H1 (cell line): Measurements from ENCODE around the gene DRAP1. TPM values are rescaled to one million over a fixed set of nuclear protein-coding genes. Genes with fewer than 3 reads are reported as not detected.

Experiments used
- CTCF ChIA-PET: fragments of 300-600 bp; sonication (Branson Sonifier 250); formaldehyde crosslinking; loops from one replicate; lab custom pipeline; 2021; ENCODE audit not compliant: partially characterized antibody; lab: Charles Lee
- POLR2A ChIA-PET: fragments of 300-600 bp; sonication (Branson Sonifier 250); formaldehyde crosslinking; loops from one replicate; lab custom pipeline; 2021; ENCODE audit warnings: inconsistent platforms; ENCODE audit not compliant: partially characterized antibody; lab: Charles Lee
- DNase-seq, 2 experiments: peaks; one replicate each; pipeline versions ENCODE4 v3.0.0 to v3.0.0-alpha.2; 2010 to 2022; ENCODE audit warnings: low spot score in 2 of 2, low read depth in 1 of 2, mixed read lengths in 1 of 2
- FAIRE-seq: peaks from 2 replicates; lab custom pipeline; 2011; peaks lifted over from hg19 to GRCh38; lab: Jason Lieb, UNC
- H2AFZ ChIP-seq: 2 replicates; pipeline ENCODE4 v1.8.1; 2012; ENCODE audit warnings: low read length, inconsistent platforms
- H2AK5ac ChIP-seq: 2 replicates; pipeline ENCODE4 v1.6.1; 2013; ENCODE audit warnings: low read depth, low read length
- H2BK120ac ChIP-seq: replicated peaks from 2 replicates; pipeline ENCODE3; 2013; ENCODE audit warnings: low read depth, low read length, inconsistent platforms
- H2BK12ac ChIP-seq: 2 replicates; pipeline ENCODE4 v1.6.1; 2013; ENCODE audit warnings: low read depth, low read length
- H2BK15ac ChIP-seq: 2 replicates; pipeline ENCODE4 v1.6.1; 2013; ENCODE audit warnings: low read length
- H2BK20ac ChIP-seq: 2 replicates; pipeline ENCODE4 v1.6.1; 2013; ENCODE audit warnings: low read length
- H2BK5ac ChIP-seq: 2 replicates; pipeline ENCODE4 v1.6.1; 2013; ENCODE audit warnings: low read depth, low read length
- H3K14ac ChIP-seq: 2 replicates; pipeline ENCODE4 v1.6.1; 2013; ENCODE audit warnings: inconsistent platforms; ENCODE audit not compliant: insufficient read length
- H3K18ac ChIP-seq: 2 replicates; pipeline ENCODE4 v1.6.1; 2013; ENCODE audit warnings: low read length; ENCODE audit errors: extremely low read depth
- H3K23ac ChIP-seq: 2 replicates; pipeline ENCODE4 v1.6.1; 2013; ENCODE audit warnings: inconsistent platforms; ENCODE audit not compliant: insufficient read length
- H3K23me2 ChIP-seq: 2 replicates; pipeline ENCODE4 v1.6.1; 2013; ENCODE audit warnings: low read depth, low read length
- H3K27ac ChIP-seq: 2 replicates; pipeline ENCODE4 v1.6.1; 2011; ENCODE audit warnings: low read depth, low read length, inconsistent platforms
- H3K27me3 ChIP-seq, 4 experiments: replicated peaks in 1 of 4; 1 replicate in 1 of 4; 2 replicates in 3 of 4; pipeline versions ENCODE4 v1.6.1 to v1.8.1; 2011 to 2013; ENCODE audit warnings: low read length in 3 of 4, mild to moderate bottlenecking in 3 of 4, inconsistent platforms in 2 of 4, mixed read lengths in 2 of 4, moderate library complexity in 1 of 4; ENCODE audit not compliant: control insufficient read depth in 3 of 4, insufficient read depth in 3 of 4; ENCODE audit errors: extremely low read depth in 1 of 4
- H3K36me3 ChIP-seq, 4 experiments: 2 replicates each; pipeline versions ENCODE4 v1.6.1 to v1.8.1; 2011 to 2013; ENCODE audit warnings: mild to moderate bottlenecking in 4 of 4, low read length in 3 of 4, moderate library complexity in 2 of 4, control low read depth in 1 of 4, inconsistent platforms in 1 of 4; ENCODE audit not compliant: insufficient read depth in 4 of 4, control insufficient read depth in 2 of 4
- H3K4ac ChIP-seq: replicated peaks from 2 replicates; pipeline ENCODE3; 2013; ENCODE audit warnings: low read length, low read depth, mixed read lengths, inconsistent platforms; ENCODE audit not compliant: insufficient read length
- H3K4me1 ChIP-seq, 4 experiments: replicated peaks in 1 of 4; 1 replicate in 1 of 4; 2 replicates in 3 of 4; pipeline versions ENCODE4 v1.6.1 to v1.8.1; 2011 to 2013; ENCODE audit warnings: low read length in 3 of 4, inconsistent platforms in 2 of 4, mixed read lengths in 1 of 4; ENCODE audit not compliant: insufficient read depth in 4 of 4, control insufficient read depth in 3 of 4
- H3K4me2 ChIP-seq, 2 experiments: 2 replicates each; pipeline versions ENCODE4 v1.6.1 to v1.8.1; 2011 to 2013; ENCODE audit warnings: low read depth in 2 of 2, low read length in 2 of 2, control low read depth in 1 of 2, inconsistent platforms in 1 of 2, mild to moderate bottlenecking in 1 of 2; ENCODE audit not compliant: insufficient read depth in 1 of 2
- H3K4me3 ChIP-seq, 4 experiments: fragments of 200-600, 300-600 bp in 1 of 4; sonication (generic), shearing (Covaris generic), sonication (Bioruptor Twin) in 1 of 4; 2 replicates each; pipeline versions ENCODE4 v1.5.1 to v1.8.1; 2011 to 2016; ENCODE audit warnings: low read length in 4 of 4, low read depth in 3 of 4, control low read depth in 2 of 4, inconsistent platforms in 2 of 4, mild to moderate bottlenecking in 2 of 4, mixed read lengths in 1 of 4, moderate library complexity in 1 of 4; ENCODE audit not compliant: insufficient read depth in 2 of 4; ENCODE audit errors: extremely low read depth in 1 of 4
- H3K56ac ChIP-seq: replicated peaks from 2 replicates; pipeline ENCODE3; 2013; ENCODE audit warnings: low read depth, mild to moderate bottlenecking, mixed read lengths, low read length, inconsistent platforms; ENCODE audit not compliant: insufficient read length
- H3K79me1 ChIP-seq: 2 replicates; pipeline ENCODE4 v1.6.1; 2013; ENCODE audit warnings: low read depth, low read length, control low read depth
- H3K79me2 ChIP-seq, 2 experiments: 2 replicates each; pipeline versions ENCODE4 v1.6.1 to v1.8.1; 2012 to 2013; ENCODE audit warnings: low read length in 2 of 2, mild to moderate bottlenecking in 2 of 2, inconsistent platforms in 1 of 2; ENCODE audit not compliant: insufficient read depth in 2 of 2, control insufficient read depth in 1 of 2
- H3K9ac ChIP-seq, 4 experiments: replicated peaks in 1 of 4; 1 replicate in 1 of 4; 2 replicates in 3 of 4; pipeline versions ENCODE4 v1.6.1 to v1.8.1; 2011 to 2013; ENCODE audit warnings: low read depth in 3 of 4, low read length in 3 of 4, control low read depth in 2 of 4, mild to moderate bottlenecking in 2 of 4, moderate library complexity in 2 of 4, inconsistent platforms in 1 of 4; ENCODE audit errors: extremely low read depth in 1 of 4
- H3K9me3 ChIP-seq, 2 experiments: 2 replicates each; pipeline versions ENCODE4 v1.6.1 to v1.8.1; 2012 to 2013; ENCODE audit warnings: mild to moderate bottlenecking in 2 of 2, moderate library complexity in 2 of 2, control low read depth in 1 of 2, inconsistent platforms in 1 of 2, low read depth in 1 of 2, low read length in 1 of 2, mixed read lengths in 1 of 2; ENCODE audit not compliant: insufficient read depth in 2 of 2
- H4K20me1 ChIP-seq, 2 experiments: replicated peaks in 1 of 2; 2 replicates each; pipeline versions ENCODE3 to v1.8.1; 2011 to 2013; ENCODE audit warnings: inconsistent platforms in 2 of 2, low read length in 2 of 2, mild to moderate bottlenecking in 1 of 2; ENCODE audit not compliant: insufficient read depth in 2 of 2, control insufficient read depth in 1 of 2
- H4K5ac ChIP-seq: 2 replicates; pipeline ENCODE4 v1.6.1; 2013; ENCODE audit warnings: low read length, low read depth, mixed read lengths, inconsistent platforms; ENCODE audit not compliant: insufficient read length
- H4K8ac ChIP-seq: 2 replicates; pipeline ENCODE4 v1.8.0; 2013; ENCODE audit warnings: mild to moderate bottlenecking, moderate library complexity, low read length, inconsistent platforms; ENCODE audit not compliant: insufficient read depth; ENCODE audit errors: extremely low read depth
- H4K91ac ChIP-seq: replicated peaks from 2 replicates; pipeline ENCODE3; 2013; ENCODE audit warnings: low read length, mixed read lengths, inconsistent platforms; ENCODE audit not compliant: insufficient read length
- CHD1 ChIP-seq: IDR thresholded peaks from 2 replicates; pipeline ENCODE4 v1.6.1; 2012; ENCODE audit warnings: low read depth, low read length, improper control_type of control experiment
- CHD2 ChIP-seq: IDR thresholded peaks from 2 replicates; pipeline ENCODE4 v1.6.1; 2012; ENCODE audit warnings: low read length, improper control_type of control experiment
- EGR1 ChIP-seq: IDR thresholded peaks from 2 replicates; pipeline ENCODE4 v1.6.1; 2011; ENCODE audit warnings: low read depth, low read length, borderline replicate concordance
- GTF2F1 ChIP-seq: IDR thresholded peaks from 2 replicates; pipeline ENCODE4 v1.6.1; 2012; ENCODE audit warnings: low read depth, low read length, improper control_type of control experiment, borderline replicate concordance
- JUN ChIP-seq: IDR thresholded peaks from 2 replicates; pipeline ENCODE4 v1.6.1; 2011; ENCODE audit warnings: low read depth, mild to moderate bottlenecking, improper control_type of control experiment, low read length
- POU5F1 ChIP-seq: IDR thresholded peaks from 2 replicates; pipeline ENCODE4 v1.6.1; 2011; ENCODE audit warnings: low read depth, mild to moderate bottlenecking, low read length, moderate library complexity
- RNF2 ChIP-seq: fragments of 200-900, 300-1000 bp; sonication (generic); IDR thresholded peaks from 2 replicates; pipeline ENCODE4 v1.7.1; 2016; ENCODE audit warnings: borderline replicate concordance, low read depth, mild to moderate bottlenecking, antibody characterized with exemption, low read length; ENCODE audit not compliant: poor library complexity, severe bottlenecking; ENCODE audit errors: missing control alignments
- SIX5 ChIP-seq: IDR thresholded peaks from 2 replicates; pipeline ENCODE4 v1.6.1; 2011; ENCODE audit warnings: mild to moderate bottlenecking, low read depth, low read length
- SP1 ChIP-seq: IDR thresholded peaks from 2 replicates; pipeline ENCODE4 v1.6.1; 2011; ENCODE audit warnings: low read depth, low read length
- SRF ChIP-seq: IDR thresholded peaks from 2 replicates; pipeline ENCODE4 v1.6.1; 2011; ENCODE audit warnings: mild to moderate bottlenecking, low read depth, low read length, moderate library complexity
- SUZ12 ChIP-seq: fragments of 200-600 bp; sonication (generic); IDR thresholded peaks from 2 replicates; pipeline ENCODE4 v1.6.1; 2012; ENCODE audit warnings: mild to moderate bottlenecking, inconsistent platforms, low read length, moderate library complexity, mixed read lengths
- TAF7 ChIP-seq: optimal IDR thresholded peaks from 2 replicates; pipeline ENCODE3; 2011; ENCODE audit warnings: low read depth, mild to moderate bottlenecking, inconsistent platforms, low read length, moderate library complexity, borderline replicate concordance
- WGBS, 2 experiments: shearing (Covaris generic) in 1 of 2; methylation state at CpG; one replicate each; pipeline versions ENCODE4 v1.1.6 to v1.1.7; 2013 to 2015; ENCODE audit warnings: low lambda C conversion rate in 2 of 2, mixed read lengths in 2 of 2, inconsistent platforms in 1 of 2, low coverage in 1 of 2, missing lambda C conversion rate in 1 of 2; ENCODE audit not compliant: insufficient replicate concordance in 2 of 2, insufficient coverage in 1 of 2, insufficient read length in 1 of 2; ENCODE audit errors: extremely low coverage in 1 of 2, missing lambda C conversion rate in 1 of 2; 5-methylcytosine and 5-hydroxymethylcytosine counted together
- polyA plus RNA-seq, 7 experiments: library from polyadenylated mRNA; depleted of rRNA in 3 of 7; stranded (reverse) in 5 of 7; unstranded in 2 of 7; fragments of >200 nt in 5 of 7; fragments of 200-250 nt in 2 of 7; gene quantifications; 1 replicate in 5 of 7; 2 replicates in 1 of 7; 4 replicates in 1 of 7; pipeline versions ENCODE4 v1.2.1 to v1.2.3, GENCODE V29; 2011 to 2013; ENCODE audit warnings: missing spikeins in 2 of 7, mixed read lengths in 2 of 7
- total RNA-seq: library from RNA; stranded (reverse); fragmentation: NEBNext Ultra II Directional; extraction: Animal tissue kit (Norgen Biotek cat#: 25700); gene quantifications from 2 replicates; pipeline ENCODE4 v1.2.1, GENCODE V29; 2021

DRAP1 gene
- total and polyA plus RNA-seq, 2 of the 8 experiments (the other 6 are each of a cell fraction or from before 2014, with no cell fraction given) = 62.5 to 98.7 TPM

GRCh38 chr11:65945941-65946558 is 26.8 kb downstream of the DRAP1 start:
- H3K18ac ChIP-seq = peak overlapping the region; percentile 91
- H3K79me1 ChIP-seq = no peaks in the 10 kb centered on the region
- peak overlapping the region; percentile 3 to 54 (median 30); a peak in 7 of 8 replicates for H3K4me3 ChIP-seq
- peak overlapping the region; percentile 36 for H3K4ac ChIP-seq
- peaks cover 3 to 25% (median 15%) of the 10 kb centered on the region in 4 experiments for H3K4me1 ChIP-seq
- peak overlapping the region in 3 of 4 experiments; percentile 13 to 60 (median 27); a peak in 5 of 7 replicates for H3K9ac ChIP-seq
- no peak for FAIRE-seq
- H4K8ac ChIP-seq = peak overlapping the region; percentile 95; the same call in 1 of the 2 replicates
- peak overlapping the region; percentile 82; the same call in 1 of the 2 replicates for H2BK20ac ChIP-seq
- peak overlapping the region; percentile 55; the same call in 1 of the 2 replicates for H2AK5ac ChIP-seq
- H2BK5ac ChIP-seq = peak overlapping the region; percentile 62
- no peak overlapping the region for H3K56ac ChIP-seq
- H4K91ac ChIP-seq = peak overlapping the region; percentile 97
- H3K27ac ChIP-seq = peak overlapping the region; percentile 80
- H2AFZ ChIP-seq = no peak overlapping the region
- no peaks in the 10 kb centered on the region for H3K9me3 ChIP-seq
- H3K79me2 ChIP-seq = no peaks in the 10 kb centered on the region
- ChIA-PET CTCF (interaction anchor here (1.0 to 3.9 kb wide), 9 partner anchors 12 to 59 kb away, joined by 3 to 16 read pairs (median 4); partner anchors contain the start of genes FIBP and SART1), POLR2A (interaction anchor here (0.6 to 2.8 kb wide), 13 partner anchors 8 to 106 kb away, joined by 3 to 13 read pairs (median 3); partner anchors contain the start of genes CCDC85B, CFL1 and SF3B2)
- peak overlapping the region; percentile 66 for H4K5ac ChIP-seq
- no peaks in the 10 kb centered on the region for H3K36me3 ChIP-seq
- peak overlapping the region; percentile 97 for H2BK12ac ChIP-seq
- H3K23ac ChIP-seq = no peak overlapping the region
- DNase-seq = no peak
- H4K20me1 ChIP-seq = no peaks in the 10 kb centered on the region
- H3K4me2 ChIP-seq = peak overlapping the region; percentile 56 to 77
- no peak overlapping the region for H2BK15ac ChIP-seq
- H3K27me3 ChIP-seq = no peaks in the 10 kb centered on the region
- H3K23me2 ChIP-seq = peaks cover 3% of the 10 kb centered on the region; the same call in 1 of the 2 replicates
- 54% methylated on average over 11 of the region's 11 CpGs; no CpG with 5 or more reads in 1 of the 2 experiments for WGBS, 2 experiments
- peak overlapping the region; percentile 92 for H2BK120ac ChIP-seq
- H3K14ac ChIP-seq = no peak overlapping the region
- TF ChIP-seq TAF7 (no peak), SP1 (0 out of 2 replicates have a peak, but pooled peaks have one; percentile 29), CHD2 (no peak), CHD1 (no peak), SRF (no peak), JUN (no peak), EGR1 (no peak), SIX5 (no peak), POU5F1 (0 out of 2 replicates have a peak, but pooled peaks have one; percentile 45), RNF2 (no peak), GTF2F1 (no peak), SUZ12 (no peak)
